Measurements from ENCODE around the gene IRF8.

The IRF8 gene

GRCh38 chr16:85959686-85960085 is 60.7 kb downstream of the IRF8 start:
- DNase-seq (ENCODE audit: low read depth): no peak
- no peak overlapping the region for H3K4me3 ChIP-seq (ENCODE audit: low read depth, low read length)
- TF ChIP-seq POLR2A (IDR thresholded peaks at IDR 0.05; ENCODE audit: extremely low read depth, insufficient read length): no peak
- TF ChIP-seq MYC (IDR thresholded peaks at IDR 0.05; ENCODE audit: low read depth, low read length): no peak
- TF ChIP-seq CTCF (IDR thresholded peaks at IDR 0.05; ENCODE audit: low read depth, low read length): no peak
- no peak for TF ChIP-seq MAX (IDR thresholded peaks at IDR 0.05; ENCODE audit: low read depth, low read length)

GRCh38 chr16:85960486-85961046 is 61.6 kb downstream of the IRF8 start:
- H3K4me3 ChIP-seq (ENCODE audit: low read depth, low read length): no peak overlapping the region
- TF ChIP-seq CTCF (IDR thresholded peaks at IDR 0.05; ENCODE audit: low read depth, low read length) (no peak), MAX (IDR thresholded peaks at IDR 0.05; ENCODE audit: low read depth, low read length) (no peak), POLR2A (IDR thresholded peaks at IDR 0.05; ENCODE audit: extremely low read depth, insufficient read length) (no peak), MYC (IDR thresholded peaks at IDR 0.05; ENCODE audit: low read depth, low read length) (no peak)
- DNase-seq (ENCODE audit: low read depth): no peak

- no peak overlapping the region for H3K4me3 ChIP-seq (ENCODE audit: low read depth, low read length)
- TF ChIP-seq MAX (IDR thresholded peaks at IDR 0.05; ENCODE audit: low read depth, low read length) (peak; percentile 24; the same call in 1 of the 2 replicates), CTCF (IDR thresholded peaks at IDR 0.05; ENCODE audit: low read depth, low read length) (peak; percentile 23), MYC (IDR thresholded peaks at IDR 0.05; ENCODE audit: low read depth, low read length) (no peak)
- DNase-seq (ENCODE audit: low read depth): no peak
Observed at GRCh38 chr16:85961988-85962915, 63.3 kb downstream of the IRF8 start.

GRCh38 chr16:85963753-85964285 is 64.9 kb downstream of the IRF8 start:
- TF ChIP-seq MYC (IDR thresholded peaks at IDR 0.05; ENCODE audit: low read depth, low read length) (no peak), CTCF (IDR thresholded peaks at IDR 0.05; ENCODE audit: low read depth, low read length) (no peak), MAX (IDR thresholded peaks at IDR 0.05; ENCODE audit: low read depth, low read length) (no peak), POLR2A (IDR thresholded peaks at IDR 0.05; ENCODE audit: extremely low read depth, insufficient read length) (no peak)
- no peak for DNase-seq (ENCODE audit: low read depth)
- no peak overlapping the region for H3K4me3 ChIP-seq (ENCODE audit: low read depth, low read length)

GRCh38 chr16:85965125-85965524 is 66.2 kb downstream of the IRF8 start:
- no peak overlapping the region for H3K4me3 ChIP-seq (ENCODE audit: low read depth, low read length)
- TF ChIP-seq CTCF (IDR thresholded peaks at IDR 0.05; ENCODE audit: low read depth, low read length): no peak
- DNase-seq (ENCODE audit: low read depth): no peak
